A549 (cell line): Measurements from ENCODE around the gene DNASE1L1. TPM values are rescaled to one million over a fixed set of nuclear protein-coding genes. Genes with fewer than 3 reads are reported as not detected.

ENCODE experiments used
- ATAC-seq, 2 experiments: fragments of 200-7000 bp in 1 of 2; fragments of >200 bp in 1 of 2; cut with Nextera tagmentation in 1 of 2; cut with Tn5 transposase in 1 of 2; 3 replicates each; pipeline versions ENCODE4 v1.8.0 to v1.9.1; 2018 to 2020; ENCODE audit warnings: mild to moderate bottlenecking in 1 of 2, moderate library complexity in 1 of 2
- CTCF ChIA-PET: fragments of 300-600 bp; sonication (Branson Sonifier 250); formaldehyde crosslinking; extraction: SDS; loops from one replicate; lab custom pipeline; 2021; ENCODE audit warnings: antibody characterized with exemption, inconsistent platforms; lab: Yijun Ruan, JAX
- POLR2A ChIA-PET: fragments of 350-600 bp; formaldehyde crosslinking; extraction: SDS; loops from one replicate; lab custom pipeline; 2021; ENCODE audit warnings: antibody characterized with exemption, inconsistent platforms; lab: Yijun Ruan, JAX
- DNase-seq, 2 experiments: peaks; one replicate each; pipeline versions ENCODE4 v3.0.0 to v3.0.0-alpha.2; 2011 to 2016; ENCODE audit warnings: low read depth in 1 of 2, low spot score in 1 of 2
- FAIRE-seq: peaks from 2 replicates; lab custom pipeline; 2011; peaks lifted over from hg19 to GRCh38; lab: Jason Lieb, UNC
- H3K27ac ChIP-seq, 2 experiments: fragments of >200 bp; sonication (Bioruptor Twin); formaldehyde crosslinking; 3 replicates each; pipeline ENCODE4 v1.5.1; 2016 to 2017
- H3K4me1 ChIP-seq: fragments of >200 bp; sonication (Bioruptor Twin); formaldehyde crosslinking; 3 replicates; pipeline ENCODE4 v1.6.1; 2016
- H3K4me2 ChIP-seq: fragments of >200 bp; sonication (Bioruptor Twin); formaldehyde crosslinking; 3 replicates; pipeline ENCODE4 v1.6.1; 2016
- H3K4me3 ChIP-seq: fragments of >200 bp; sonication (Bioruptor Twin); formaldehyde crosslinking; 3 replicates; pipeline ENCODE4 v1.5.1; 2016
- H3K9me3 ChIP-seq: fragments of >200 bp; sonication (Bioruptor Twin); formaldehyde crosslinking; 3 replicates; pipeline ENCODE4 v1.6.1; 2016
- CBX8 ChIP-seq: fragments of 200-600 bp; sonication (generic); IDR thresholded peaks from 2 replicates; pipeline ENCODE4 v1.6.1; 2016
- CHD4 ChIP-seq: fragments of 200-600 bp; sonication (generic); IDR thresholded peaks from 2 replicates; pipeline ENCODE4 v1.6.1; 2016; ENCODE audit warnings: antibody characterized with exemption, mild to moderate bottlenecking, borderline replicate concordance
- EHF ChIP-seq: fragments of 250-450 bp; sonication (Bioruptor Pico); IDR thresholded peaks from 2 replicates; pipeline ENCODE4 v1.5.0; 2020; ENCODE audit warnings: mild to moderate bottlenecking
- EHMT2 ChIP-seq: fragments of 200-600 bp; sonication (generic); IDR thresholded peaks from 2 replicates; pipeline ENCODE4 v1.6.1; 2016; ENCODE audit warnings: antibody characterized with exemption, low read depth, mild to moderate bottlenecking, moderate library complexity
- FOSB ChIP-seq: fragments of 250-450 bp; sonication (Bioruptor Pico); IDR thresholded peaks from 2 replicates; pipeline ENCODE4 v1.5.0; 2020; ENCODE audit warnings: mild to moderate bottlenecking, moderate library complexity
- HDAC2 ChIP-seq: fragments of 200-600 bp; sonication (generic); IDR thresholded peaks from 2 replicates; pipeline ENCODE4 v1.6.1; 2016
- HES2 ChIP-seq: fragments of >200 bp; sonication (Bioruptor Twin); formaldehyde crosslinking; IDR thresholded peaks from 2 replicates; pipeline ENCODE4 v1.6.1; 2016
- HEYL ChIP-seq: fragments of 250-450 bp; sonication (Bioruptor Pico); IDR thresholded peaks from 2 replicates; pipeline ENCODE4 v1.8.0; 2021; ENCODE audit warnings: mild to moderate bottlenecking, moderate library complexity
- HOXB13 ChIP-seq: fragments of 250-450 bp; sonication (Bioruptor Pico); IDR thresholded peaks from 2 replicates; pipeline ENCODE4 v1.5.0; 2020; ENCODE audit warnings: low read depth, mild to moderate bottlenecking, moderate library complexity
- HOXB5 ChIP-seq: fragments of 250-450 bp; sonication (Bioruptor Pico); IDR thresholded peaks from 2 replicates; pipeline ENCODE4 v1.5.0; 2020; ENCODE audit warnings: mild to moderate bottlenecking, moderate library complexity
- JUNB ChIP-seq: fragments of >200 bp; sonication (Bioruptor Twin); formaldehyde crosslinking; IDR thresholded peaks from 2 replicates; pipeline ENCODE4 v1.6.1; 2016
- KDM1A ChIP-seq: fragments of 200-600 bp; sonication (generic); IDR thresholded peaks from 2 replicates; pipeline ENCODE4 v1.6.1; 2016; ENCODE audit warnings: low read depth, mild to moderate bottlenecking
- MAZ ChIP-seq: fragments of 150-350 bp; IDR thresholded peaks from 2 replicates; pipeline ENCODE4 v1.6.1; 2014; ENCODE audit warnings: antibody characterized with exemption, low read depth, low read length, borderline replicate concordance
- MYC ChIP-seq: IDR thresholded peaks from 2 replicates; pipeline ENCODE4 v1.6.1; 2012; ENCODE audit warnings: mild to moderate bottlenecking, inconsistent platforms, low read length, improper control_type of control experiment, borderline replicate concordance
- PHF8 ChIP-seq: fragments of 200-600 bp; sonication (generic); IDR thresholded peaks from 2 replicates; pipeline ENCODE4 v1.6.1; 2016; ENCODE audit warnings: low read depth, mild to moderate bottlenecking, antibody characterized with exemption, moderate library complexity, borderline replicate concordance
- POLR2A ChIP-seq: IDR thresholded peaks from 2 replicates; pipeline ENCODE4 v1.6.1; 2012; ENCODE audit warnings: mild to moderate bottlenecking, low read length
- POLR2AphosphoS2 ChIP-seq: conservative IDR thresholded peaks from 2 replicates; pipeline ENCODE4 v1.6.1; 2012; ENCODE audit warnings: low read length, improper control_type of control experiment, inconsistent platforms
- RAD21 ChIP-seq, 2 experiments: fragments of >200 bp in 1 of 2; sonication (Bioruptor Twin) in 1 of 2; formaldehyde crosslinking in 1 of 2; IDR thresholded peaks in 1 of 2; conservative IDR thresholded peaks in 1 of 2; 2 replicates in 1 of 2; 3 replicates in 1 of 2; pipeline ENCODE4 v1.6.1; 2012 to 2018; ENCODE audit warnings: inconsistent platforms in 1 of 2
- RNF2 ChIP-seq: fragments of 200-600 bp; sonication (generic); IDR thresholded peaks from 2 replicates; pipeline ENCODE4 v1.6.1; 2016; ENCODE audit warnings: low read depth, mild to moderate bottlenecking, antibody characterized with exemption, moderate library complexity, borderline replicate concordance
- SMC3 ChIP-seq: fragments of >200 bp; sonication (Bioruptor Twin); formaldehyde crosslinking; IDR thresholded peaks from 3 replicates; pipeline ENCODE4 v1.6.1; 2018; ENCODE audit warnings: inconsistent platforms
- ZC3H11A ChIP-seq: fragments of 450-650 bp; IDR thresholded peaks from 2 replicates; pipeline ENCODE4 v1.6.1; 2014; ENCODE audit warnings: antibody characterized with exemption, mild to moderate bottlenecking
- ZNF302 ChIP-seq: fragments of 250-450 bp; sonication (Bioruptor Pico); IDR thresholded peaks from 2 replicates; pipeline ENCODE4 v1.9.0; 2021; ENCODE audit warnings: inconsistent platforms, mild to moderate bottlenecking, moderate library complexity
- WGBS: methylation state at CpG from one replicate; pipeline ENCODE4 v1.1.6; 2017; ENCODE audit errors: missing lambda C conversion rate; 5-methylcytosine and 5-hydroxymethylcytosine counted together
- polyA plus RNA-seq, 4 experiments: library from polyadenylated mRNA; depleted of rRNA in 3 of 4; stranded (reverse); fragments of >200 nt; fragmentation: RNase III in 1 of 4; extraction: RNeasy Plus Mini Kit Qiagen cat#74134 plus additional on column Dnase treatment in 1 of 4; gene quantifications; 2 replicates in 3 of 4; 3 replicates in 1 of 4; pipeline ENCODE4 v1.2.3, GENCODE V29; 2011 to 2017
- TF ChIP-seq, protein P1 (sequence below): fragments of >200 bp; sonication (Bioruptor Twin); formaldehyde crosslinking; IDR thresholded peaks from 3 replicates; pipeline ENCODE4 v1.6.1; 2016
- TF ChIP-seq, protein P2 (sequence below): fragments of 450-650 bp; IDR thresholded peaks from 2 replicates; pipeline ENCODE4 v1.6.1; 2014; ENCODE audit warnings: antibody characterized with exemption

The DNASE1L1 gene
- polyA plus RNA-seq, 2 of the 4 experiments (the other 2 are of a cell fraction), result 14.3 to 24.5 TPM

DNA sequence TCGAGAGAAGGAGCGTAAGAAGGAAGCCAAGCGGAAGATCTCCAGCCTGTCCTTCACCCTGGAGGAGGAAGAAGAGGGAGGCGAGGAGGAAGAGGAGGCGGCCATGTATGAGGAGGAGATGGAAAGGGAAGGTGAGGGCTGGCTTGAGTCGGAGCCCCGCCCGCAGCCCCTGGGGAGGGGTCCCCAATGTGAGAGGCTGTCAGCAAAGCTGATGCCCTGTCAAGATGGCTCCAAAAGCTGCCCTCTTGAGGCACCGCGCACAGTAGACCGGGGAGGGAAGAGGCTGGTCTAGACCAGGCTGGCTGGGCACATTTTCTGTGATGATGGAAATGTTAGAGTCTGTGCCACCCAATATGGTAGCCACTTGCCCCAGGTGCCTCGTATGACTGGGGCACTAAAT, 37.4 kb upstream of the DNASE1L1 start:
- Histone ChIP-seq H3K4me3 (no peak overlapping the region), H3K27ac (no peak overlapping the region), H3K9me3 (no peaks in the 10 kb centered on the region), H3K4me1 (peaks cover 12% of the 10 kb centered on the region), H3K4me2 (no peak overlapping the region)
- WGBS, result 94% methylated on average over 12 of the region's 12 CpGs
- FAIRE-seq (no peak), DNase-seq (no peak), ATAC-seq (no peak)
- ChIA-PET CTCF (interaction anchor here (1.1 to 3.0 kb wide), 2 partner anchors 37 to 73 kb away, joined by 4 to 11 read pairs; no protein-coding TSS in a partner anchor), POLR2A (no interaction called here)
- TF ChIP-seq MAZ (no peak), RNF2 (no peak), ZC3H11A (no peak), PHF8 (no peak), HOXB5 (no peak)

GRCh38 chrX:154445776-154446175, 36.7 kb upstream of the DNASE1L1 start:
- CTCF ChIA-PET, result interaction anchor here (0.8 to 3.0 kb wide), 3 partner anchors 9 to 72 kb away, joined by 3 to 11 read pairs (median 4); no protein-coding TSS in a partner anchor
- POLR2A ChIA-PET, result no interaction called here

GRCh38 chrX:154444755-154445246, 35.7 kb upstream of the DNASE1L1 start:
- FAIRE-seq (no peak), DNase-seq (no peak), ATAC-seq (peak in 1 of 2 experiments; percentile 43; a peak in 3 of 6 replicates)
- peaks cover 12% of the 10 kb centered on the region for H3K4me1 ChIP-seq
- 92% methylated on average over 2 of the region's 13 CpGs for WGBS
- CTCF ChIA-PET, result interaction anchor here (0.8 to 3.0 kb wide), 3 partner anchors 9 to 71 kb away, joined by 3 to 11 read pairs (median 3); no protein-coding TSS in a partner anchor
- no peaks in the 10 kb centered on the region for H3K9me3 ChIP-seq
- H3K4me2 ChIP-seq, result peak overlapping the region; percentile 99
- TF ChIP-seq EHMT2 (no peak), POLR2A (no peak), HDAC2 (no peak), FOSB (no peak), ZNF302 (CRISPR knock-in tag) (no peak), KDM1A (no peak), HES2 (no peak), SMC3 (no peak), POLR2AphosphoS2 (no peak), CHD4 (no peak), CBX8 (no peak), HEYL (CRISPR knock-in tag) (no peak), JUNB (no peak), EHF (no peak), MYC (no peak), RAD21 (conservative IDR thresholded peaks at IDR 0.05 in 1 of 2, IDR thresholded peaks at IDR 0.05 in 1 of 2) (no peak)
- TF ChIP-seq, protein P1, sequence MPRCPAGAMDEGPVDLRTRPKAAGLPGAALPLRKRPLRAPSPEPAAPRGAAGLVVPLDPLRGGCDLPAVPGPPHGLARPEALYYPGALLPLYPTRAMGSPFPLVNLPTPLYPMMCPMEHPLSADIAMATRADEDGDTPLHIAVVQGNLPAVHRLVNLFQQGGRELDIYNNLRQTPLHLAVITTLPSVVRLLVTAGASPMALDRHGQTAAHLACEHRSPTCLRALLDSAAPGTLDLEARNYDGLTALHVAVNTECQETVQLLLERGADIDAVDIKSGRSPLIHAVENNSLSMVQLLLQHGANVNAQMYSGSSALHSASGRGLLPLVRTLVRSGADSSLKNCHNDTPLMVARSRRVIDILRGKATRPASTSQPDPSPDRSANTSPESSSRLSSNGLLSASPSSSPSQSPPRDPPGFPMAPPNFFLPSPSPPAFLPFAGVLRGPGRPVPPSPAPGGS, result no peak
- TF ChIP-seq, protein P2, sequence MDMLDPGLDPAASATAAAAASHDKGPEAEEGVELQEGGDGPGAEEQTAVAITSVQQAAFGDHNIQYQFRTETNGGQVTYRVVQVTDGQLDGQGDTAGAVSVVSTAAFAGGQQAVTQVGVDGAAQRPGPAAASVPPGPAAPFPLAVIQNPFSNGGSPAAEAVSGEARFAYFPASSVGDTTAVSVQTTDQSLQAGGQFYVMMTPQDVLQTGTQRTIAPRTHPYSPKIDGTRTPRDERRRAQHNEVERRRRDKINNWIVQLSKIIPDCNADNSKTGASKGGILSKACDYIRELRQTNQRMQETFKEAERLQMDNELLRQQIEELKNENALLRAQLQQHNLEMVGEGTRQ, result no peak
- POLR2A ChIA-PET, result interaction anchor here (0.5 kb wide), 1 partner anchor 101 kb away, joined by 4 read pairs; no protein-coding TSS in a partner anchor
- H3K4me3 ChIP-seq, result peak overlapping the region; percentile 99
- peak overlapping the region; percentile 92 to 96 for H3K27ac ChIP-seq

More at GRCh38 chrX:154445776-154446175, 36.7 kb upstream of the DNASE1L1 start:
- no peaks in the 10 kb centered on the region for H3K9me3 ChIP-seq
- peak overlapping the region; percentile 99; the same call in 2 of the 3 replicates for H3K4me2 ChIP-seq
- WGBS, result 96% methylated on average over 16 of the region's 16 CpGs
- FAIRE-seq (no peak), DNase-seq (no peak), ATAC-seq (no peak)
- H3K4me1 ChIP-seq, result peaks cover 12% of the 10 kb centered on the region
- no peak overlapping the region for H3K4me3 ChIP-seq
- H3K27ac ChIP-seq, result no peak overlapping the region
- TF ChIP-seq HOXB13 (no peak), EHF (no peak)
